GM19351 (cell line): Measurements from ENCODE around the gene BIRC7.

ENCODE experiments used
- ATAC-seq: cut with Tn5 transposase; IDR thresholded peaks from one replicate; pipeline ENCODE4 v1.9.1; 2021; ENCODE audit warnings: mild to moderate bottlenecking, moderate library complexity; ENCODE audit not compliant: unreplicated experiment

The BIRC7 gene

GRCh38 chr20:63224412-63225081, 11.2 kb upstream of the BIRC7 start:
- ATAC-seq: no peak

- no peak for ATAC-seq
Observed at GRCh38 chr20:63225082-63225454, 10.6 kb upstream of the BIRC7 start.

GRCh38 chr20:63226042-63226943, 9.4 kb upstream of the BIRC7 start:
- ATAC-seq: no peak

- ATAC-seq: no peak
Observed at GRCh38 chr20:63227260-63227659, 8.4 kb upstream of the BIRC7 start.

GRCh38 chr20:63228806-63229205, 6.9 kb upstream of the BIRC7 start:
- no peak for ATAC-seq

GRCh38 chr20:63230800-63231268, 4.9 kb upstream of the BIRC7 start:
- no peak for ATAC-seq

- no peak for ATAC-seq
Observed at GRCh38 chr20:63232235-63233060, 3.3 kb upstream of the BIRC7 start.

- no peak for ATAC-seq
Observed at GRCh38 chr20:63233061-63233344, 2.7 kb upstream of the BIRC7 start.

- no peak for ATAC-seq
Observed at GRCh38 chr20:63233924-63234323, 1.8 kb upstream of the BIRC7 start.

- no peak for ATAC-seq
Observed at GRCh38 chr20:63234693-63235398, 859 bp upstream of the BIRC7 start.

GRCh38 chr20:63236116-63236837, 572 bp downstream of the BIRC7 start:
- ATAC-seq: no peak

- ATAC-seq: no peak
Observed at GRCh38 chr20:63238031-63238430, 2.3 kb downstream of the BIRC7 start.

GRCh38 chr20:63238514-63239125, 2.9 kb downstream of the BIRC7 start:
- ATAC-seq: no peak

- no peak for ATAC-seq
Observed at GRCh38 chr20:63239431-63239830, 3.7 kb downstream of the BIRC7 start.

GRCh38 chr20:63240004-63240403, 4.3 kb downstream of the BIRC7 start:
- no peak for ATAC-seq

- no peak for ATAC-seq
Observed at GRCh38 chr20:63241272-63241671, 5.6 kb downstream of the BIRC7 start.

GRCh38 chr20:63242736-63243135, 7.0 kb downstream of the BIRC7 start:
- no peak for ATAC-seq

- ATAC-seq: no peak
Observed at GRCh38 chr20:63243604-63244247, 8.0 kb downstream of the BIRC7 start.

- no peak for ATAC-seq
Observed at GRCh38 chr20:63244468-63244867, 8.8 kb downstream of the BIRC7 start.
